Ovary (tissue), 9 donors: Measurements from ENCODE around the gene C2orf15. TPM values are rescaled to one million over a fixed set of nuclear protein-coding genes. Genes with fewer than 3 reads are reported as not detected.
"Not testable (repeated sequence)": the region's sequence is repeated elsewhere in the genome, so short reads cannot be mapped to it uniquely, and the experiment has no call there.

Experiments
- DNase-seq, 5 donors: peaks; one replicate each; pipeline ENCODE4 v3.0.0-alpha.2; 2019 to 2020
- H3K27ac ChIP-seq, 2 donors: fragments of 200-600 bp; one replicate each; pipeline versions ENCODE4 v1.5.1 to v1.8.0; 2019 to 2022
- H3K27me3 ChIP-seq: fragments of 200-600 bp; one replicate; pipeline ENCODE4 v1.8.0; 2022
- H3K36me3 ChIP-seq: fragments of 200-600 bp; sonication (generic); one replicate; pipeline ENCODE4 v1.5.1; 2019
- H3K4me1 ChIP-seq: one replicate; pipeline ENCODE4 v1.8.1; 2013; ENCODE audit warnings: mild to moderate bottlenecking, moderate library complexity; ENCODE audit not compliant: insufficient read depth
- H3K4me3 ChIP-seq: fragments of 200-600 bp; sonication (generic); one replicate; pipeline ENCODE4 v1.5.1; 2017
- H3K9me3 ChIP-seq, 2 donors: fragments of 200-600 bp in 1 of 2; sonication (generic) in 1 of 2; one replicate each; pipeline versions ENCODE4 v1.5.1 to v1.8.1; 2013 to 2019; ENCODE audit warnings: mild to moderate bottlenecking in 1 of 2, moderate library complexity in 1 of 2
- EP300 ChIP-seq: sonication (generic); formaldehyde crosslinking; IDR thresholded peaks from one replicate; pipeline ENCODE4 v1.6.1; 2017; ENCODE audit warnings: antibody characterized with exemption
- POLR2A ChIP-seq: fragments of 450-650 bp; IDR thresholded peaks from one replicate; pipeline ENCODE4 v1.6.1; 2017; ENCODE audit warnings: antibody characterized with exemption, mild to moderate bottlenecking, moderate library complexity
- WGBS, 3 donors: extraction: QIAGEN DNeasy Blood & Tissue Kit in 1 of 3; methylation state at CpG; one replicate each; pipeline versions ENCODE4 v1.1.5 to v1.1.7; 2013 to 2017; 5-methylcytosine and 5-hydroxymethylcytosine counted together
- intact Hi-C, 4 donors: fragments of 100-400 bp; cut with DNase I; formaldehyde crosslinking; loops; one replicate each; pipeline versions ENCODE4 v1.11.0 to v1.15.1; 2022 to 2023
- polyA plus RNA-seq, 2 donors: library from polyadenylated mRNA; stranded (reverse); fragments of 200-250 nt in 1 of 2; fragments of 350-450 nt in 1 of 2; fragmentation: Illumina TruSeq in 1 of 2; extraction: RNeasy Lipid Tissue Mini Kit (QIAGEN cat#74804) in 1 of 2; gene quantifications; one replicate each; pipeline ENCODE4 v1.2.3, GENCODE V29; 2013 to 2014
- total RNA-seq, 7 donors: library from RNA; depleted of rRNA in 2 of 7; stranded (reverse); fragments of >200 nt in 2 of 7; fragmentation: NEBNext Ultra II Directional in 3 of 7; extraction: Animal tissue kit (Norgen Biotek cat#: 25700) in 3 of 7; gene quantifications; one replicate each; pipeline versions ENCODE4 v1.1.0 to v1.2.4, GENCODE V29; 2016 to 2023
- TF ChIP-seq, protein P1 (sequence below), 3 donors: fragments of 450-650 bp in 2 of 3; fragments of 200-600 bp in 1 of 3; IDR thresholded peaks; one replicate each; pipeline versions ENCODE4 v1.5.1 to v1.8.0; 2016 to 2022; ENCODE audit warnings: antibody characterized with exemption in 3 of 3, mild to moderate bottlenecking in 1 of 3
- donor health status: DM: no; HTN: no; CAD: no; lungs with moderate emphysema.
- donor health status: DM: no; HTN: no; CAD: no.
- donor health status: Bipolar disorder and iron deficiency.
- donor health status: DM: yes; HTN: yes; CAD: no.
- donor health status: DM: no; HTN: no; CAD: no.
- donor health status: DM: yes; HTN: yes; CAD: no.

Gene C2orf15
- total and polyA plus RNA-seq, 9 donors, result 0.24 to 3.0 (median 0.78) TPM

DNA sequence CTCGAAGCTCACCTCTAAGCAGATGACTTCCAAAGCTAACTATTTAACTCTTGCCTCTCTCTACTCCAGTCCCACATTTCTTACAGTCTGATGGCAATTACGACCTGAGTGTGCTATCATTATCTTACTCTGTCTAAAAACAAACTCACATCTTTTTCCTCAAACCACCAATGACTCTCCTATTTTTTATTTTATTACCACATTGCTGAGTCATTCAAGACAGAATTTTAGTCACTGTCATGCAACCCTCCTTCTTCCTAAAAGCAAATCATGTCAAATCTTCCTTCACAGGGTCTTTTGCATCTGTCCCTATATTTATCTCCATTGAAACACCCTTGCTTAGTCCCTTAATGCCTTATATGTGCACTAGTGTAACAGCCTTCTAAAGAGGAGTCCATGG is 34.6 kb upstream of the C2orf15 start:
- Histone ChIP-seq H3K9me3 (no peaks in the 10 kb centered on the region), H3K27ac (no peak overlapping the region), H3K4me3 (no peak overlapping the region), H3K4me1 (no peaks in the 10 kb centered on the region), H3K27me3 (no peaks in the 10 kb centered on the region), H3K36me3 (no peaks in the 10 kb centered on the region)
- intact Hi-C loops, result no loop called here
- no peak for DNase-seq
- TF ChIP-seq POLR2A (no peak), EP300 (no peak)
- TF ChIP-seq, protein P1, sequence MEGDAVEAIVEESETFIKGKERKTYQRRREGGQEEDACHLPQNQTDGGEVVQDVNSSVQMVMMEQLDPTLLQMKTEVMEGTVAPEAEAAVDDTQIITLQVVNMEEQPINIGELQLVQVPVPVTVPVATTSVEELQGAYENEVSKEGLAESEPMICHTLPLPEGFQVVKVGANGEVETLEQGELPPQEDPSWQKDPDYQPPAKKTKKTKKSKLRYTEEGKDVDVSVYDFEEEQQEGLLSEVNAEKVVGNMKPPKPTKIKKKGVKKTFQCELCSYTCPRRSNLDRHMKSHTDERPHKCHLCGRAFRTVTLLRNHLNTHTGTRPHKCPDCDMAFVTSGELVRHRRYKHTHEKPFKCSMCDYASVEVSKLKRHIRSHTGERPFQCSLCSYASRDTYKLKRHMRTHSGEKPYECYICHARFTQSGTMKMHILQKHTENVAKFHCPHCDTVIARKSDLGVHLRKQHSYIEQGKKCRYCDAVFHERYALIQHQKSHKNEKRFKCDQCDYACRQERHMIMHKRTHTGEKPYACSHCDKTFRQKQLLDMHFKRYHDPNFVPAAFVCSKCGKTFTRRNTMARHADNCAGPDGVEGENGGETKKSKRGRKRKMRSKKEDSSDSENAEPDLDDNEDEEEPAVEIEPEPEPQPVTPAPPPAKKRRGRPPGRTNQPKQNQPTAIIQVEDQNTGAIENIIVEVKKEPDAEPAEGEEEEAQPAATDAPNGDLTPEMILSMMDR (IDR thresholded peaks at IDR 0.05), result no peak
- WGBS, 3 donors, result 63 to 67% (median 64%) methylated on average over 2 of the region's 2 CpGs

DNA sequence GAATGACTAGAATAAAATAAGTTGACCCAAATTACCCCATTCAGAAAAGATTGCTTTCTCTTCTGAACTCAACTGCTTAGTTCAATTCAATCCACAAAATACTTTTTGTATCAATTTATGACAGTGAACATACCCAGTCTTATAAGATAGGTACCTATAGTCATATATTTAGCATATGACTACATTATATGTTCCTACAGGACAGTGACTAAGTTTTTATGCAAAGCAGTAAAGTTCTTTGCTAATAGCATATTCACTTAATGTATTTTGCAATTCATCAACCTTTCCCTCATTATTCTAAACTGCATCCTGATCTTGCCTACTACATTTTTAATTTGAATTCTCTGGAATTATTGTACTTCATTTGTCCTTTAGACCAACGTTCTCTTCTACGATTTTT is 30.3 kb upstream of the C2orf15 start:
- H3K4me1 ChIP-seq, result no peaks in the 10 kb centered on the region
- intact Hi-C loops, result no loop called here
- no peaks in the 10 kb centered on the region for H3K9me3 ChIP-seq
- DNase-seq, result no peak
- WGBS, 3 donors, result 72 to 90% (median 87%) methylated on average over 2 of the region's 2 CpGs
- no peaks in the 10 kb centered on the region for H3K27me3 ChIP-seq
- no peak overlapping the region for H3K27ac ChIP-seq
- no peak overlapping the region for H3K4me3 ChIP-seq
- no peaks in the 10 kb centered on the region for H3K36me3 ChIP-seq
- no peak for TF ChIP-seq POLR2A
- TF ChIP-seq, protein P1 (IDR thresholded peaks at IDR 0.05), result no peak
- TF ChIP-seq EP300, result no peak

DNA sequence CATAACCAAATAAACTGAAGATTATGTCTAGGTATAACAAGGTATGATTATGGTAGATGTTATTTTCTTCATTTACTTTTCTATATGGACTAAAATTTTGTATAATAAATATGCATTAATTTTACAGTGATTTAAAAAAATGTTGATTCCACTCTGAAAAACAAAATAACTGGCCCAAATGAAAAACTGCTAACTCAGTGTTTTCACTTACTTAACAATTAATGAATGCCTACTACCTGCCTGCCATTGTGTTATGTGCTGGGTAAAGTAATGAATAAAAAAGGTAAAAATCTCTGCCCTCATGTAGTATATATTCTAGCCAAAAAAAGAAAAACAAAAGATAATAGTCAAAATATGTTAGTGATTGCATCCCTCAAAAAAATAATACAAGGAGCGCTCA is 29.6 kb upstream of the C2orf15 start:
- Histone ChIP-seq H3K36me3 (no peaks in the 10 kb centered on the region), H3K9me3 (no peaks in the 10 kb centered on the region), H3K27ac (no peak overlapping the region), H3K4me3 (no peak overlapping the region), H3K4me1 (no peaks in the 10 kb centered on the region), H3K27me3 (no peaks in the 10 kb centered on the region)
- no peak for DNase-seq
- 71 to 98% (median 77%) methylated on average over 1 of the region's 1 CpG for WGBS, 3 donors
- intact Hi-C loops, result no loop called here
- TF ChIP-seq EP300 (no peak), POLR2A (no peak)
- TF ChIP-seq, protein P1 (IDR thresholded peaks at IDR 0.05), result no peak

DNA sequence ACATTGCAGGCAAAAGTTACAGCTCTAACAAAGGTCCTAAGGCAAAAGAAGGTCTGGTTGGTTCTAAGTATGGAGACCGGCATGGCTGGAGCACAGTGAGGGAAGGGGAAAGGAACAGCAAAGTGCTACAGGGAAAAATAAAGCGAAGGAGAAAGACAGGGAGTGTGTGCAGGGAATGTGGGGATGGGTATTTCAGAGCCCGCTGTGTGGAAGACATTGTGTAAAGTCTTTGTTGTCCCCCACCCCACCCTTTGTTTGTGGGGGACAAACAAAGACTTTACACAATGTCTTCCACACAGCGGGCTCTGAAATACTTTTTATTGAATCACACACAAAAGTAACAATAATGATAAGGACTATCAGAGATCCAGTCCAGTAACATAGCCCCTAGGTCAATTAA is 28.9 kb upstream of the C2orf15 start:
- H3K9me3 ChIP-seq, result no peaks in the 10 kb centered on the region
- TF ChIP-seq EP300 (no peak), POLR2A (no peak)
- TF ChIP-seq, protein P1 (IDR thresholded peaks at IDR 0.05), result no peak
- intact Hi-C loops, result no loop called here
- DNase-seq, result no peak
- WGBS, 3 donors, result 81 to 92% (median 86%) methylated on average over 4 of the region's 4 CpGs
- H3K27me3 ChIP-seq, result no peaks in the 10 kb centered on the region
- H3K4me3 ChIP-seq, result no peak overlapping the region
- no peak overlapping the region for H3K27ac ChIP-seq
- H3K4me1 ChIP-seq, result no peaks in the 10 kb centered on the region
- H3K36me3 ChIP-seq, result no peaks in the 10 kb centered on the region

DNA sequence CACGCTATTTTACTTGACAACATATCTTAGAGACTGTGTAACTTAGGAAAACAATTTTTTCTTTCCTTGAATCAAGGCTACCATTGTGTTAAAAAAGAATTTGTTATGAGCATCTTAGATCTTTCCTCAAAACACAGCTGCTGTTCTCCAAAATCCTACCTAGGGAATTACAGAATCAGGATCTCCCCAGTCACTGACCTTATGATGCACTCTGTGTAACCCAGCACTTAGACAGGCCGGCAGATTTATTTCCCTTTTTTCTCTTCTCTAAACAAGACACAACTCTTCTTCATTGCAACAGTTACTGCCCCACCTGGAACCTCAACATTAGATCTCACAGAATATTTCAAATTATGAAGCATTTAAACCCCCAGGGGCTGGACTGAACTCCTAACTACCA is 13.5 kb upstream of the C2orf15 start:
- H3K4me3 ChIP-seq, result no peak overlapping the region
- H3K4me1 ChIP-seq, result no peaks in the 10 kb centered on the region
- no peaks in the 10 kb centered on the region for H3K27me3 ChIP-seq
- DNase-seq, result no peak
- WGBS, 3 donors, result 76 to 78% (median 76%) methylated on average over 2 of the region's 2 CpGs
- no peaks in the 10 kb centered on the region for H3K9me3 ChIP-seq
- H3K27ac ChIP-seq, result no peak overlapping the region
- intact Hi-C loops, result no loop called here
- H3K36me3 ChIP-seq, result no peaks in the 10 kb centered on the region
- TF ChIP-seq, protein P1 (IDR thresholded peaks at IDR 0.05), result no peak
- TF ChIP-seq EP300 (no peak), POLR2A (no peak)

DNA sequence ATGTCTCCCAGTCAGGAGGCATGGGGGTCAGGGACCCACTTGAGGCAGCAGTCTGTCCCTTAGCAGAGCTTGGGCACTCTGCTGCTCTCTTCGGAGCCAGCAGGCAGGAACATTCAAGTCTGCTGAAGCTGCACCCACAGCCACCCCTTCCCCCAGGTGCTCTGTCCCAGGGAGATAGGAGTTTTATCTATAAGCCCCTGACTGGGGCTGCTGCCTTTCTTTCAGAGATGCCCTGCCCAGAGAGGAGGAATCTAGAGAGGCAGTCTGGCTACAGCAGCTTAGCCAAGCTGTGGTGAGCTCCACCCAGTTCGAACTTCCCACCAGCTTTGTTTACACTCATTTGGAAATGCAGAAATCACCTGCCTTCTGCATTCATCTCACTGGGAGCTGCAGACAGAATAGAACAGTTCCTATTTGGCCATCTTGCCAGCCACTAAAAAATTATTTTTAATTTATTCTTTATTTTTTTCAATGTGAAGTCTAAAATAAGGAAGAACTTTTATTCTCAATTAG is 6.4 kb upstream of the C2orf15 start:
- H3K27me3 ChIP-seq, H3K4me1 ChIP-seq, intact Hi-C loops, DNase-seq, H3K27ac ChIP-seq, H3K36me3 ChIP-seq, H3K4me3 ChIP-seq, H3K9me3 ChIP-seq: not testable (repeated sequence)
- whole genome bisulfite sequencing, 3 donors, result 95 to 99% (median 96%) methylated on average over 2 of the region's 2 CpGs
